ENCODE measurements around the gene CIITA.
"Not testable (repeated sequence)": the region's sequence is repeated elsewhere in the genome, so short reads cannot be mapped to it uniquely, and the experiment has no call there.

The CIITA gene

GRCh38 chr16:10947211-10947787 lies 70.3 kb downstream of the CIITA start:
- peak in 3 of 58 donors; percentile 24 to 40 (median 40) for DNase-seq

- peak in 3 of 58 donors; percentile 10 to 21 (median 18) for DNase-seq
Measured at GRCh38 chr16:10949424-10949970, 72.5 kb downstream of the CIITA start.

GRCh38 chr16:10950393-10950792 lies 73.4 kb downstream of the CIITA start:
- DNase-seq: no peak

DNA sequence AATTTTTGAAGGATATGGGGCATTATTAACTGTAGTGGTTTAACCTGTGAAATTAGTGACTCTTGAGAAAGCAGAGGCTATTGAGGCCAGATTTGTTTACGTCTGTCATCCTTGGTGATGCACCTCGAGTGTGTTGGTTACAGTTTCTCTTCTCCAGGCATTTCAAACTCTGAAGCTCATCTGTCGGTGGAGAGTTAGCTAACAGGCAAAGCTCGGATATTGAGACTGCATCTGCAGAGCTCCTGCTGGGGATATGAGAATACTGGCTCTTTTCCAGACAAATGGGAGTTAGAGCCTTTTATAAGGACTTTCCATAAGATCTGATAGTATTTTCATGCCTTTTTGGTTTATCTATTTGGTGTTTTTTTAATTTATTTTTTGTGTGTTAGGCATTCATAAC lies 74.0 kb downstream of the CIITA start:
- no peak for DNase-seq

DNA sequence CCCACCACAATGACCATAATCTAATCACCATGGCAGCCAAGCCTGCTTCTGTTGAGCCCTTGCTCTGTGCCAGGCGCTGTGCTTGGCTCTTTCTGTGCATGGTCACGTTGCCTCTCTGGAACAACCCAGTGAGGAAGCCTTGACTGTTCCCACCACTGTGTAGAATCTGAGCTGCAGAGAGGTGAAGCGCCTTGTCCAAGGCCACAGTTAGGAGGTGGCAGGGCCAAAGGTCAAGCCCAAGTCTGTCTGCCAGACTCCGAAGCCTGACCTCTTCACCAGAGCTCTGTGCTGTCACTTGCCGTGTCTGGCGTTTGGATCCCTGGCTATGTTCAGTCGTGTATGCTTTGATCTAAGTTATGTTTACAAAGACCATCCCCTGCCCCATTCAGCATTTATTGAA lies 77.9 kb downstream of the CIITA start:
- DNase-seq: no peak

- no peak for DNase-seq
Measured at GRCh38 chr16:10957771-10958482, 80.9 kb downstream of the CIITA start.

DNA sequence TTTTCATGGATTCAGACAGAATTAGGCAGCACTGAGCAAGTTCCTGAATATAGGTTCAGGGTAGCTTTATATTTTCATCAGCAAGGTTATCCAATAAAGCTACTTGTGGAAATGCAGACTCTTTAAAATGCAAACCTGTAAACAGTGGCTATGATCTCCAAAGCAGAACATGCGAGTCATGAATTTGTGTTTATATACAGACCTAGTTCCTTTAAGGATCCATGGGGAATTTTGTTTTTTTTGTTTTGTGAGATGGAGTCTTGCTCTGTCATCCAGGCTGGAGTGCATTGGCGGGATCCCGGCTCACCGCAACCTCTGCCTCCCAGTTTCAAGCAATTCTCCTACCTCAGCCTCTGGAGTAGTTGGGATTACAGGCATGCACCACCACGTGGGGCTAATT lies 82.2 kb downstream of the CIITA start:
- DNase-seq: no peak

GRCh38 chr16:10961231-10961630 lies 84.2 kb downstream of the CIITA start:
- DNase-seq: no peak

DNA sequence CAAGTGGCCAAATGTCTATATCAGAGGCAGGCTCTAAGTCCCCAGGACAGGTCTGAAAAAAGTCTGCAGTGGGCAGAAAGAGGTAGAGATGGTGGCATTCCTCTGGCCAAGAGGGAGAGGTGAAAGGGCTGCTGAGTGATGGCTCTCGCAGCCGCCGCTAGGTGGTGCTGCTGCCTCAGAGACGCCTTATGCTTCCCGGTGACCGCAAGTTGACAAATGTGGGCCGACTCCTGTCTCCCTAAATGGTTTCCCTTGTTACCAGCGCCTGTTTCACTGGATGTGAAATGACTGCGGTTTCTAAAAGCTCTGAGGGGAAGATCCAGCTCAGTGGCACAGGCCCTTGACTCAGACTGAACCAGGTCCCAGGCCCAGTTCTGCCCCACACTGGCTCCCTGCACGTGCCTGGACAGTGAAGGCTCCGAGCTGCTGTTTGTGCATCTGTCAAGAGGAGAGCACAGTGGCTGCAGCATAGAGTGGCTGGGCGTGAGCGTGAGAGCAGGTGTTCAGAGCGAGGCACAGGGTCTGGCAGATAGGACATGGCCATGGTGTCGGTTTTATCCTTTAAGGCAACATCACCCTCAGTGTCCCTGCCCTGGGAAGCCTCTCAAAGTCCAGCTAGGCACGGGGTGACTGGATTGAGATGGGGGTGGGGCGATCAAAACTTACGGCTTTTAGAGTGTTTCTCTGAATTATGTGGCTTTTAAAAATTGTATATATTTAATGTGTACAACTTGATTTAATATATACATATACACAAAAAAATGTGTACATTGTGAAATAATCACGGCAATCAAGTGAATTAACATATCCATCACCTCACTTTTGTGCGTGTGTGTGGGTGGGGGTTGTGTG lies 87.3 kb downstream of the CIITA start:
- DNase-seq: peak in 56 of 58 donors; percentile 15 to 84 (median 65)

DNA sequence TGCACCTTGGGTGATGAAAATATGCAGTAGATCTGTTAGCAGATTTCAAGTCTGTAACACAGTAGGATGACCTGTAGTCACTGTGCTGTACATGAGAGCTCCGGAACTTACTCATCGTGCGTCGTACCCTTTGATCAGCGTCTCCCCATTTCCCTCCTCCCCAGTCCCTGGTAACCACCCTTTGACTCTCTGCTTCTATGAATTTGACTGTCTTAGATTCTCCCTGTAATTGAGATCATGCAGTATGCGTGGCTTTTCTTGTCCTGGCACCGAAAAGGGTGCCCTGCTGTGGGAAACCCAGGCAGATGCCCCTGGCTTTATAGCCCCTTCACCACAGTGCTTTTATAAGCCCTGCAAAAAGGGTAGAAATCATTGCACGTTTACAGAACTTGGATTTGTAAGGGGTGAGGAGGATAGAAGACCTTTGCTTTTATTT lies 87.9 kb downstream of the CIITA start:
- no peak for DNase-seq

DNA sequence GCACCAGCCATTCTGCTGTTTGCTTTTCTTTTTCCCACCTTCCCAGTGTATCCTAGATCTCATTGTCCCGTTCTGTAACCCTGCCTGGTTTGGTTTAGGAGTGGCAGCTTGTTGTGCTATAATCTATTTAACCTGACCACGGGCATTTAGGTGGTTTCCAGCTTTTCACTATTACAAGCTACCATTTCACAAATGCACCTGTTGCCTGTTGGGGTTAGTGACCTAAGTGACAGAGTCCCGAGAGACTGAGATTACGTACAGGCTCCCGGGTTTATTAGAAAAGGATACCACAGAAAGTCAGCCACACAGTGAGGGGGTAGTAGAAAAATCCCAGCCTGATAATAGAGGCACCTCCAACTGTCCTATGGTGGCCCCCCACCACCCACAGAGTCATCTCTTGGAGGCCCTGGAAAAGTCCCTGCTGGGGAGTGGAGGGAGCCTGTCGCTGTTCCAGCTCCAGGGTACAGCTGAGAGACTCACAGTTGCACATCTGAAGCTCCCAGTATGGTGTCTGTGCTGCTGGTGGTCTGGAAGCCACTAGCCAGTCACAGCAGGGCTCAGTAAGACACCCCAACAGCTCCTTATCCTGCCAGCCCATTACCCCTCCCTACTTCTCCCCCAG lies 88.5 kb downstream of the CIITA start:
- DNase-seq: no peak

- DNase-seq: no peak
Measured at GRCh38 chr16:10966129-10966528, 89.1 kb downstream of the CIITA start.

- DNase-seq: not testable (repeated sequence)
Measured at GRCh38 chr16:10966559-10966958, 89.6 kb downstream of the CIITA start.

DNA sequence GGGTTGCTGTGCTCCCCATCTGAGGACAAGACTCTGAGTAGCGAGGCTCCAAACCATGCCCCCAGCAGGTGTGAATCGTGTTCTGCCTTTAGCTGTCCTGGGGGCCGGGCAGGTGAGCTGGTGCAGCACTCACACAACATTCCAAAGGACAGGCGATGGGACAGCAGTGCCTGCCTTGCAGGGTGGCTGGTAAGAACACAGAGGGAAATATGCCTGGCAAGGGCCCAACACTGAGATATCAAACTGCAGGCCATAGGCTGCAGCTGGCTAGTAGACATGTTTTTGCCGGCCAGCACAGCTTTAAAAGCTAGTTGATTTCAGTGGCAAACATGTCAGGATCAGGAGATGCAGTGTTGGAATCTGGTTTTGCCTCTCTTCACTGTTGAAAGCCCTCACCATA lies 91.0 kb downstream of the CIITA start:
- no peak for DNase-seq

- no peak for DNase-seq
Measured at GRCh38 chr16:10968498-10968897, 91.5 kb downstream of the CIITA start.

DNA sequence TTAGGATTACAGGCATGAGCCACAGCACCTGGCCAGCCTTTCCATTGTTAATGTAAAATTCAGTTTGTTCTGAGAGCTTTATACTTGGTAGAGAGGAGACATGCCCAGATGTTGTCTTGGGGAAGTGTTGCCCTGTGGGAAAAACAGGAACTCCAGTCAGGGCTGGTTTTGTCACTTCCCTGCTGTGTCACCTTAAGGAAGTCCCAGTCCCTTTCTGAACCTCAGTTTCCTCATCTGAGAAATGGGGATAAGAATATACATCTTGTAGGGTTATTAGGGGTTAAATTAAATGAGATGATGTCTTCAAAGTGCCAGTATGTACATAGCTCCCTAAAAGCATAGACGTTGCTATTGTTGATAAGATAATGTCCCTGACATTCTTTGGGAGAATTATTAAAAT lies 92.6 kb downstream of the CIITA start:
- no peak for DNase-seq

DNA sequence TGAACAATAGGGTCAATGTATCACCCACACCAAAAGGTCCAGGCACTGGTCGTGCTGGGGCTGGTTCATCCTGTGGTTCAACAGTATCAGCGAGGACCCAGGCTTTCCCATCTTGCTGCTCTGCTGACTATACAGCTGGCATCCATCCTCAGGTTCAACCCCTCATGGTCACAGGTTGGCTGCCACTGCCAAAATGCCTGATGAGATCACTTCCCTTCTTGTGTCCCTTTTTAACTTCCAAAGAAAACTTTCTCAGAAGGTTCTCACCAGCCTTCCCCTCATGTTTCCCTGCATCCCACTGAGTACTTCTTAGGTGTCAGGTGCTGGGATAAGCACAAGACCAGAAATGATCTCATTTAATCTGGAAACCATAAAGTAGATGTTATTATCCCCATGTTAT lies 93.1 kb downstream of the CIITA start:
- DNase-seq: no peak

DNA sequence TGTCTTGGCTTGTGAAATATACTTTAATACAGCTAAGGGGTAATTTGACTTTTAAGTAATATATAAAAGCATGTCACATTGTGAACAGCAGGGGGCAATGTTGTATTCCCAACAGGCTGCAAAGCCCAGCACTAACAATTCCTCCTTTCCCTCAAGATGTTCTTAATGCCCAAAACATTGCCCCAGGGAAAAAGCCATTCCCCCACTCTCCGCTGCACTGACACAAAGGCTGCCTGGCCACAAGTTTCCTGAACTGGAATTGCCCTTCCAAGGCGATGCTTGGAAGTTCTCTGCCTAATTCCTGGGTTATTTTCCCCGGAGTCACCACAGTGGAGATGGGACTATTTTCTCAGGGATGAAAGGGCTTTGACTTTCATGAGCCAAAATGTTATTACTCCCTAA lies 94.6 kb downstream of the CIITA start:
- DNase-seq: peak in 25 of 58 donors; percentile 5 to 68 (median 31)

GRCh38 chr16:10972108-10972818 lies 95.3 kb downstream of the CIITA start:
- peak in 1 of 58 donors; percentile 10 for DNase-seq

GRCh38 chr16:10972819-10973464 lies 95.9 kb downstream of the CIITA start:
- DNase-seq: no peak
